ENCODE results near the gene COL12A1.

The COL12A1 gene

GRCh38 chr6:75243333-75244062 is 37.6 kb upstream of the COL12A1 start, which contains the start of gene COX7A2:
Gene COX7A2, minus strand, starts transcription at chr6:75243801. Its CDS starts 67 bp downstream, at chr6:75243734.
- peak within 1 kb of the TSS; percentile 62 to 64 for H3K4me3 ChIP-seq
- peaks cover 0 to 31% (median 11%) of the 10 kb centered on the region in 4 donors for H3K4me1 ChIP-seq
- intact Hi-C loops (cut with DNase I; ENCODE audit: low total_unique reads) = no loop called here
- no peaks in the 10 kb centered on the region for H3K9me3 ChIP-seq
- TF ChIP-seq CTCF (IDR thresholded peaks at IDR 0.05) = no peak
- peak within 1 kb of the TSS; percentile 83 to 86 for H3K27ac ChIP-seq
- DNase-seq = peak; percentile 93 to 94
- no peaks in the 10 kb centered on the region for H3K27me3 ChIP-seq
- peaks cover 14 to 17% (median 15%) of the 10 kb centered on the region in 3 donors for H3K36me3 ChIP-seq

- H3K4me3 ChIP-seq = no peak overlapping the region
- H3K36me3 ChIP-seq = peaks cover 32 to 41% (median 35%) of the 10 kb centered on the region in 3 donors
- DNase-seq = no peak
- intact Hi-C loops (cut with DNase I; ENCODE audit: low total_unique reads) = no loop called here
- no peak for TF ChIP-seq CTCF (IDR thresholded peaks at IDR 0.05)
- no peaks in the 10 kb centered on the region for H3K9me3 ChIP-seq
- no peaks in the 10 kb centered on the region for H3K27me3 ChIP-seq
- H3K4me1 ChIP-seq = peaks cover 0 to 34% (median 11%) of the 10 kb centered on the region in 4 donors
- H3K27ac ChIP-seq = no peak overlapping the region
These were observed 30.8 kb upstream of the COL12A1 start for GRCh38 chr6:75236630-75237029.

GRCh38 chr6:75235271-75235670 is 29.4 kb upstream of the COL12A1 start:
- Histone ChIP-seq H3K9me3 (no peaks in the 10 kb centered on the region), H3K4me1 (peaks cover 0 to 23% (median 5%) of the 10 kb centered on the region in 4 donors), H3K27me3 (no peaks in the 10 kb centered on the region), H3K36me3 (peaks cover 32 to 41% (median 35%) of the 10 kb centered on the region in 3 donors), H3K4me3 (no peak overlapping the region), H3K27ac (peak overlapping the region in 1 of 2 donors; percentile 40)
- DNase-seq = no peak
- no peak for TF ChIP-seq CTCF (IDR thresholded peaks at IDR 0.05)
- intact Hi-C loops (cut with DNase I; ENCODE audit: low total_unique reads) = no loop called here

- H3K27me3 ChIP-seq = no peaks in the 10 kb centered on the region
- no peak for TF ChIP-seq CTCF (IDR thresholded peaks at IDR 0.05)
- peak in 1 of 2 donors; percentile 34 for DNase-seq
- no peaks in the 10 kb centered on the region for H3K9me3 ChIP-seq
- H3K27ac ChIP-seq = peak overlapping the region; percentile 34 to 40
- H3K36me3 ChIP-seq = peaks cover 26 to 32% (median 27%) of the 10 kb centered on the region in 3 donors
- H3K4me3 ChIP-seq = no peak overlapping the region
- H3K4me1 ChIP-seq = peaks cover 0 to 23% (median 5%) of the 10 kb centered on the region in 4 donors
- intact Hi-C loops (cut with DNase I; ENCODE audit: low total_unique reads) = no loop called here
These were observed 28.4 kb upstream of the COL12A1 start for GRCh38 chr6:75234126-75234865.

- no peak for TF ChIP-seq CTCF (IDR thresholded peaks at IDR 0.05)
- DNase-seq = no peak
- peaks cover 17 to 24% (median 20%) of the 10 kb centered on the region in 3 donors for H3K36me3 ChIP-seq
- no peak overlapping the region for H3K4me3 ChIP-seq
- H3K4me1 ChIP-seq = peaks cover 0 to 23% (median 5%) of the 10 kb centered on the region in 4 donors
- H3K27ac ChIP-seq = peak overlapping the region in 1 of 2 donors; percentile 34
- H3K27me3 ChIP-seq = no peaks in the 10 kb centered on the region
- intact Hi-C loops (cut with DNase I; ENCODE audit: low total_unique reads) = no loop called here
- H3K9me3 ChIP-seq = no peaks in the 10 kb centered on the region
These were observed 27.3 kb upstream of the COL12A1 start for GRCh38 chr6:75233092-75233615.

Data from tibial artery (tissue), 4 donors.